Measurements from ENCODE around the gene ZFP1. TPM values are rescaled to one million over a fixed set of nuclear protein-coding genes. Genes with fewer than 3 reads are reported as not detected.

ZFP1 gene
- polyA plus RNA-seq, 1 of the 3 experiments (the other 2 are of a cell fraction) = 3.0 TPM

DNA sequence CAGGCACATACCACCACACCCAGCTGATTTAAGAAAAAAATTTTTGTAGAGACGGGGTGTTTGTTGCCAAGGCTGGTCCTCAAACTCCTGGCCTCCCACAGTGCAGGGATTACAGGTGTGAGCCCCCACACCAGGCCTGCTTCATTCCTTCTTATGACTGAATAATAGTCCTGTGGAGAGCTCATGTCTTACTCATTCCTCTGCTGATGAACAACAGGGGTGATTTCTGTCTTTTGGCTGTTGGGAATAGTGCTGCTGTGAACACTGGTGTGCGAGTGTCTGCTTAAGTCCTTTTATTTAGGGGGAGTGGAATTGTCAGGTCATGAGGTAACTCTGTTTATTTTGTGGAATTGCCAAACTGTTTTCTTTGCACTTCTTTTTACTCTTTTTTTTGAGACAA is 67.8 kb downstream of the ZFP1 start:
- H3K4me1 ChIP-seq (ENCODE audit: control insufficient read depth in 1 of 2, insufficient read depth in 2 of 2, low read depth in 1 of 2, low read length in 1 of 2) = peaks cover 0 to 6% of the 10 kb centered on the region in 2 experiments; a peak in 1 of 4 replicates
- H3K4me3 ChIP-seq (ENCODE audit: low read depth in 2 of 2, low read length in 1 of 2) = no peak overlapping the region
- no peaks in the 10 kb centered on the region for H3F3A ChIP-seq (replicated peaks; ENCODE audit: insufficient read depth)
- CTCF ChIA-PET = interaction anchor here (0.7 to 4.0 kb wide), 4 partner anchors 16 to 186 kb away, joined by 3 to 21 read pairs (median 4); no protein-coding TSS in a partner anchor
- no peak for DNase-seq
- no peaks in the 10 kb centered on the region for H3K9me2 ChIP-seq
- no peaks in the 10 kb centered on the region for H3K9me3 ChIP-seq
- WGBS (ENCODE audit: low lambda C conversion rate) = 85% methylated on average over 2 of the region's 2 CpGs
- H3K4me2 ChIP-seq = no peak overlapping the region
- H3K79me2 ChIP-seq (ENCODE audit: insufficient read depth) = no peaks in the 10 kb centered on the region
- H3K27ac ChIP-seq (ENCODE audit: low read depth in 2 of 2, low read length in 1 of 2) = no peak overlapping the region
- no peaks in the 10 kb centered on the region for H3K36me3 ChIP-seq (replicated peaks in 1 of 2; ENCODE audit: control insufficient read depth in 1 of 2, insufficient read depth in 2 of 2, low read length in 1 of 2)
- no peak overlapping the region for H2AFZ ChIP-seq (ENCODE audit: low read depth)
- POLR2A ChIA-PET = no interaction called here
- TF ChIP-seq TAF1 (IDR thresholded peaks at IDR 0.05; ENCODE audit: borderline replicate concordance, low read depth, low read length) (no peak), TCF12 (IDR thresholded peaks at IDR 0.05) (no peak), SIN3A (IDR thresholded peaks at IDR 0.05; ENCODE audit: borderline replicate concordance, low read depth, low read length) (no peak), POLR2AphosphoS5 (IDR thresholded peaks at IDR 0.05; ENCODE audit: low read depth, low read length) (no peak), EP300 (IDR thresholded peaks at IDR 0.05; ENCODE audit: borderline replicate concordance in 1 of 2, low read depth in 1 of 2, low read length in 1 of 2) (no peak), RAD21 (IDR thresholded peaks at IDR 0.05; ENCODE audit: low read length) (no peak)
- TF ChIP-seq, protein P1, sequence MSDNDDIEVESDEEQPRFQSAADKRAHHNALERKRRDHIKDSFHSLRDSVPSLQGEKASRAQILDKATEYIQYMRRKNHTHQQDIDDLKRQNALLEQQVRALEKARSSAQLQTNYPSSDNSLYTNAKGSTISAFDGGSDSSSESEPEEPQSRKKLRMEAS (IDR thresholded peaks at IDR 0.05; ENCODE audit: low read depth) = no peak
- TF ChIP-seq, protein P2, sequence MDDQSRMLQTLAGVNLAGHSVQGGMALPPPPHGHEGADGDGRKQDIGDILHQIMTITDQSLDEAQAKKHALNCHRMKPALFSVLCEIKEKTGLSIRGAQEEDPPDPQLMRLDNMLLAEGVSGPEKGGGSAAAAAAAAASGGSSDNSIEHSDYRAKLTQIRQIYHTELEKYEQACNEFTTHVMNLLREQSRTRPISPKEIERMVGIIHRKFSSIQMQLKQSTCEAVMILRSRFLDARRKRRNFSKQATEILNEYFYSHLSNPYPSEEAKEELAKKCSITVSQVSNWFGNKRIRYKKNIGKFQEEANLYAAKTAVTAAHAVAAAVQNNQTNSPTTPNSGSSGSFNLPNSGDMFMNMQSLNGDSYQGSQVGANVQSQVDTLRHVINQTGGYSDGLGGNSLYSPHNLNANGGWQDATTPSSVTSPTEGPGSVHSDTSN (IDR thresholded peaks at IDR 0.05) = no peak
- TF ChIP-seq, protein P3, sequence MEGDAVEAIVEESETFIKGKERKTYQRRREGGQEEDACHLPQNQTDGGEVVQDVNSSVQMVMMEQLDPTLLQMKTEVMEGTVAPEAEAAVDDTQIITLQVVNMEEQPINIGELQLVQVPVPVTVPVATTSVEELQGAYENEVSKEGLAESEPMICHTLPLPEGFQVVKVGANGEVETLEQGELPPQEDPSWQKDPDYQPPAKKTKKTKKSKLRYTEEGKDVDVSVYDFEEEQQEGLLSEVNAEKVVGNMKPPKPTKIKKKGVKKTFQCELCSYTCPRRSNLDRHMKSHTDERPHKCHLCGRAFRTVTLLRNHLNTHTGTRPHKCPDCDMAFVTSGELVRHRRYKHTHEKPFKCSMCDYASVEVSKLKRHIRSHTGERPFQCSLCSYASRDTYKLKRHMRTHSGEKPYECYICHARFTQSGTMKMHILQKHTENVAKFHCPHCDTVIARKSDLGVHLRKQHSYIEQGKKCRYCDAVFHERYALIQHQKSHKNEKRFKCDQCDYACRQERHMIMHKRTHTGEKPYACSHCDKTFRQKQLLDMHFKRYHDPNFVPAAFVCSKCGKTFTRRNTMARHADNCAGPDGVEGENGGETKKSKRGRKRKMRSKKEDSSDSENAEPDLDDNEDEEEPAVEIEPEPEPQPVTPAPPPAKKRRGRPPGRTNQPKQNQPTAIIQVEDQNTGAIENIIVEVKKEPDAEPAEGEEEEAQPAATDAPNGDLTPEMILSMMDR (IDR thresholded peaks at IDR 0.05) = no peak
- TF ChIP-seq, protein P4, sequence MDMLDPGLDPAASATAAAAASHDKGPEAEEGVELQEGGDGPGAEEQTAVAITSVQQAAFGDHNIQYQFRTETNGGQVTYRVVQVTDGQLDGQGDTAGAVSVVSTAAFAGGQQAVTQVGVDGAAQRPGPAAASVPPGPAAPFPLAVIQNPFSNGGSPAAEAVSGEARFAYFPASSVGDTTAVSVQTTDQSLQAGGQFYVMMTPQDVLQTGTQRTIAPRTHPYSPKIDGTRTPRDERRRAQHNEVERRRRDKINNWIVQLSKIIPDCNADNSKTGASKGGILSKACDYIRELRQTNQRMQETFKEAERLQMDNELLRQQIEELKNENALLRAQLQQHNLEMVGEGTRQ (IDR thresholded peaks at IDR 0.05; ENCODE audit: borderline replicate concordance, low read depth, low read length) = no peak
- H3K9ac ChIP-seq = no peak overlapping the region
- H3K27me3 ChIP-seq (ENCODE audit: insufficient read depth) = no peaks in the 10 kb centered on the region
- H4K20me1 ChIP-seq (ENCODE audit: insufficient read depth) = no peaks in the 10 kb centered on the region

DNA sequence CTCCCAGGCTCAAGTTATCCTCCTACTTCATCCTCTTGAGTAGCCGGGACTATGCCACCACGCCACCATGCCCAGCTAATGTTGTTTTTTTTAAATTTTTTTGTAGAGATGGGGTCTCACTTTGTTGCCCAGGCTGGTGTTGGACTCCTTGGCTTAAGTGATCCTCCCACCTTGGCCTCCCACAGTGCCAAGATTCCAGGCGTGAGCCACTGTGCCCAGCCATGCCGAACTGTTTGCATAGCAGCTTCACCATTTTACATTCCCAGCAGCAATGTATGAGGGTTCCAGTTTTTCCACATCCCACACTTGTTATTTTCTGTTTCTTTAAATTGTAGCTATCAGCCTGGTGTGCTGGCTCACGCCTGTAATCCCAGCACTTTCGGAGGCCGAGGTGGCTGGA is 68.3 kb downstream of the ZFP1 start:
- no peak overlapping the region for H3K4me3 ChIP-seq (ENCODE audit: low read depth in 2 of 2, low read length in 1 of 2)
- no peaks in the 10 kb centered on the region for H3K9me2 ChIP-seq
- H3K27me3 ChIP-seq (ENCODE audit: insufficient read depth) = no peaks in the 10 kb centered on the region
- POLR2A ChIA-PET = no interaction called here
- no peaks in the 10 kb centered on the region for H3F3A ChIP-seq (replicated peaks; ENCODE audit: insufficient read depth)
- DNase-seq = no peak
- no peaks in the 10 kb centered on the region for H3K9me3 ChIP-seq
- no peak overlapping the region for H3K9ac ChIP-seq
- TF ChIP-seq MXI1 (IDR thresholded peaks at IDR 0.05; ENCODE audit: low read depth, low read length) = no peak
- H4K20me1 ChIP-seq (ENCODE audit: insufficient read depth) = no peaks in the 10 kb centered on the region
- H3K4me1 ChIP-seq (ENCODE audit: control insufficient read depth in 1 of 2, insufficient read depth in 2 of 2, low read depth in 1 of 2, low read length in 1 of 2) = peaks cover 0 to 6% of the 10 kb centered on the region in 2 experiments; a peak in 1 of 4 replicates
- no peaks in the 10 kb centered on the region for H3K79me2 ChIP-seq (ENCODE audit: insufficient read depth)
- 91% methylated on average over 7 of the region's 7 CpGs for WGBS (ENCODE audit: low lambda C conversion rate)
- no peak overlapping the region for H3K27ac ChIP-seq (ENCODE audit: low read depth in 2 of 2, low read length in 1 of 2)
- CTCF ChIA-PET = interaction anchor here (1.3 to 4.0 kb wide), 3 partner anchors 17 to 186 kb away, joined by 4 to 21 read pairs (median 18); no protein-coding TSS in a partner anchor
- H3K36me3 ChIP-seq (replicated peaks in 1 of 2; ENCODE audit: control insufficient read depth in 1 of 2, insufficient read depth in 2 of 2, low read length in 1 of 2) = no peaks in the 10 kb centered on the region
- no peak overlapping the region for H2AFZ ChIP-seq (ENCODE audit: low read depth)
- H3K4me2 ChIP-seq = no peak overlapping the region

All from SK-N-SH (cell line).